GM20000 (cell line): Measurements from ENCODE around the gene MATK.
"Not testable (repeated sequence)": the region's sequence is repeated elsewhere in the genome, so short reads cannot be mapped to it uniquely, and the experiment has no call there.

Source experiments
- DNase-seq: peaks from one replicate; pipeline ENCODE4 v3.0.0; 2012; ENCODE audit warnings: low spot score
- CTCF ChIP-seq: IDR thresholded peaks from 2 replicates; pipeline ENCODE4 v1.5.1; 2012; ENCODE audit warnings: mild to moderate bottlenecking, control low read depth; ENCODE audit errors: extremely low read depth, missing control alignments

Gene MATK

GRCh38 chr19:3768748-3769099 is 17.5 kb downstream of the MATK start:
- TF ChIP-seq CTCF: no peak

GRCh38 chr19:3768015-3768747 is 18.0 kb downstream of the MATK start:
- DNase-seq: no peak
- no peak for TF ChIP-seq CTCF

More at GRCh38 chr19:3768748-3769099, 17.5 kb downstream of the MATK start:
- no peak for DNase-seq

GRCh38 chr19:3767050-3767449 is 19.1 kb downstream of the MATK start:
- TF ChIP-seq CTCF: no peak
- no peak for DNase-seq

GRCh38 chr19:3766520-3766919 is 19.7 kb downstream of the MATK start:
- TF ChIP-seq CTCF: no peak
- DNase-seq: no peak

GRCh38 chr19:3765757-3766156 is 20.4 kb downstream of the MATK start:
- DNase-seq: not testable (repeated sequence)

GRCh38 chr19:3765121-3765520 is 21.1 kb downstream of the MATK start:
- TF ChIP-seq CTCF: no peak
- no peak for DNase-seq

- peak; percentile 99 for DNase-seq
- no peak for TF ChIP-seq CTCF
Measured at GRCh38 chr19:3762501-3763459, 23.4 kb downstream of the MATK start, which contains the start of gene MRPL54. Gene MRPL54 (plus strand): TSS chr19:3762682. CDS start chr19:3762701, 19 bp downstream.

GRCh38 chr19:3762130-3762473 is 24.1 kb downstream of the MATK start:
- TF ChIP-seq CTCF: no peak
- no peak for DNase-seq
